ENCODE results near the gene CCDC120.
A peak's percentile ranks its signal among the peaks of the same experiment; 100 is the strongest.

CCDC120 gene

DNA sequence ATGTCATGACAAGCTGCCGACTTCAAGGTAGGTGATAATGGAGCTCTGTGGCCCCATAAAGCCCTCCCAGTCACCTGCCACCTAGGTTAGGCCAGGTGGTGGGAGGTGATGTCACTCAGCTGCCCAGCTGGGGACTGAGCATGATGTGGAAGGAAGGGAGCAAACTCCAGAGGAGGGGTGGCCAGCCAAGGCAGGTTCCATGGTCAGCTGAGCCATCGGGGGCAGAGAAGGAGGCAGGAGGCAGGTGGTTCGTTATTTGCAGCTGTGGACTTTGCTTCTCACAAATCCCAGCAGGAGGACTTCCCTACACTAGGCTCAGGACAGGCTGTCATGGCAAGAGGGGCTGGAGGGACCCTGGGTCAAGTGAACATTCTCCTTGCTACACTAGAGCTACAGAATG is 2.1 kb downstream of the CCDC120 start:
- Histone ChIP-seq H3K4me1 (ENCODE audit: control insufficient read depth in 1 of 2, insufficient read depth in 2 of 2, low read length in 2 of 2) (peaks cover 4 to 8% of the 10 kb centered on the region in 2 experiments), H3K27ac (ENCODE audit: low read depth, low read length) (no peak overlapping the region), H3K9ac (ENCODE audit: low read length) (no peak overlapping the region), H2BK120ac (ENCODE audit: insufficient read depth, low read length, poor library complexity) (no peak overlapping the region), H4K91ac (ENCODE audit: low read depth, low read length) (no peak overlapping the region), H3K9me3 (ENCODE audit: insufficient read depth, low read depth, low read length) (no peaks in the 10 kb centered on the region), H3K4me2 (ENCODE audit: low read length) (no peak overlapping the region), H2BK12ac (ENCODE audit: low read length) (no peak overlapping the region), H2AK5ac (ENCODE audit: low read length) (no peak overlapping the region), H2BK5ac (ENCODE audit: low read depth, low read length, poor library complexity) (no peak overlapping the region), H3K14ac (ENCODE audit: low read length) (no peak overlapping the region), H3K18ac (ENCODE audit: low read length) (no peak overlapping the region), H3K36me3 (ENCODE audit: control insufficient read depth in 1 of 2, insufficient read depth in 2 of 2, low read length in 2 of 2) (peaks cover 41 to 44% of the 10 kb centered on the region in 2 experiments), H4K12ac (ENCODE audit: low read depth, low read length) (no peak overlapping the region), H3K4ac (ENCODE audit: low read depth, low read length) (peak overlapping the region; percentile 35), H3K4me3 (ENCODE audit: low read depth, low read length) (no peak overlapping the region), H3K79me2 (ENCODE audit: control insufficient read depth, insufficient read depth, low read length, poor library complexity) (no peaks in the 10 kb centered on the region), H3K79me1 (ENCODE audit: low read length) (peaks cover 4% of the 10 kb centered on the region), H3K27me3 (ENCODE audit: insufficient read depth, low read length) (no peaks in the 10 kb centered on the region), H3K23ac (ENCODE audit: low read length) (no peak overlapping the region), H2AFZ (ENCODE audit: insufficient read depth, low read length, poor library complexity) (no peak overlapping the region), H4K8ac (ENCODE audit: low read depth, low read length) (no peak overlapping the region)
- no peak for DNase-seq
- no CpG with 5 or more reads among the region's 3 CpGs for WGBS (ENCODE audit: extremely low coverage, insufficient coverage, insufficient read length)

DNA sequence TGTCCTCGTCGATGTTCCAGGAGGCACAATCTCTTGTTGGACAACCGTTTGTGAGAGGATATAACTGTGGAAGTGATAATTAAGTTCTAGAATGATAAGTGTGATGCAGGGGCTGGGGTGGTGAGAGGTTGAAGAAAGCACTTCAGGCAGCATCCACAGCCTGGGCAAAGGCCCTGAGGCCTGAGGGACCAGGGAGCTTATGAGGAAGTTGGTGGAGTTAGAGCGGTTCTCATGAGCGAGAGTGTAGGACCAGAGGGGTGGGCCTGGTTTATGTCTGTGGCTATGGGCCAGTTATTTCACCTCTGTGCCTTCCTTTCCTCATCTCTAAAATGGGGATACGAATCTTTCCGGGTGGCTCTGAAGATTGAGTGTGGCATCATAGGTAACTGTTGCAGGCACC is 2.7 kb downstream of the CCDC120 start:
- H3K79me1 ChIP-seq (ENCODE audit: low read length), result peaks cover 4% of the 10 kb centered on the region
- no peak overlapping the region for H3K23ac ChIP-seq (ENCODE audit: low read length)
- H3K27ac ChIP-seq (ENCODE audit: low read depth, low read length), result no peak overlapping the region
- H3K79me2 ChIP-seq (ENCODE audit: control insufficient read depth, insufficient read depth, low read length, poor library complexity), result no peaks in the 10 kb centered on the region
- no peak overlapping the region for H4K8ac ChIP-seq (ENCODE audit: low read depth, low read length)
- no peak overlapping the region for H2BK5ac ChIP-seq (ENCODE audit: low read depth, low read length, poor library complexity)
- no peak overlapping the region for H4K91ac ChIP-seq (ENCODE audit: low read depth, low read length)
- H2AFZ ChIP-seq (ENCODE audit: insufficient read depth, low read length, poor library complexity), result no peak overlapping the region
- peaks cover 4 to 8% of the 10 kb centered on the region in 2 experiments for H3K4me1 ChIP-seq (ENCODE audit: control insufficient read depth in 1 of 2, insufficient read depth in 2 of 2, low read length in 2 of 2)
- no peaks in the 10 kb centered on the region for H3K9me3 ChIP-seq (ENCODE audit: insufficient read depth, low read depth, low read length)
- H3K27me3 ChIP-seq (ENCODE audit: insufficient read depth, low read length), result no peaks in the 10 kb centered on the region
- no peak overlapping the region for H3K14ac ChIP-seq (ENCODE audit: low read length)
- no peak overlapping the region for H3K4ac ChIP-seq (ENCODE audit: low read depth, low read length)
- no peak overlapping the region for H3K4me2 ChIP-seq (ENCODE audit: low read length)
- no peak overlapping the region for H2BK12ac ChIP-seq (ENCODE audit: low read length)
- H3K9ac ChIP-seq (ENCODE audit: low read length), result no peak overlapping the region
- H2AK5ac ChIP-seq (ENCODE audit: low read length), result no peak overlapping the region
- no peak overlapping the region for H4K12ac ChIP-seq (ENCODE audit: low read depth, low read length)
- H2BK120ac ChIP-seq (ENCODE audit: insufficient read depth, low read length, poor library complexity), result no peak overlapping the region
- no peak overlapping the region for H3K18ac ChIP-seq (ENCODE audit: low read length)
- DNase-seq, result no peak
- no CpG with 5 or more reads among the region's 7 CpGs for WGBS (ENCODE audit: extremely low coverage, insufficient coverage, insufficient read length)
- no peak overlapping the region for H3K4me3 ChIP-seq (ENCODE audit: low read depth, low read length)
- H3K36me3 ChIP-seq (ENCODE audit: control insufficient read depth in 1 of 2, insufficient read depth in 2 of 2, low read length in 2 of 2), result peaks cover 41 to 50% of the 10 kb centered on the region in 2 experiments

DNA sequence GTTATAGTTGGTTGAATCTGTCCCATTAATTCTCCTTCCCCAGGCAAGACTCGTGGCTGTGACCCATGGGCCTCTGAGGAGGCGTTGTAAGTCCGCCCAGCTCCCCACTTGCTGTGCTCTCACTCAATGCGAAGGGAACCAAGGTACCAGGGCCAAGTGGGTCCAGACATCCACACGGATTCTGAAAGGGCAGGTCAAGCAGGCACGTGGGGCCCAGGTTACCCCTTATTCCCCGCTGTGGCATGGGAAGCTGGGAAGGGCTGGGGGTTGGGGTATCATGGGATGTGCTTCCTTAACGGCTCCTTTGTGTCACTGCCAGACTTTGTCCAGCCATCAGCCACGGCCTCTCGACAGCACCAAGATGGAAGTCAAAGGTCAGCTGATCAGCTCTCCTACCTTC is 3.1 kb downstream of the CCDC120 start:
- no peak overlapping the region for H3K27ac ChIP-seq (ENCODE audit: low read depth, low read length)
- H3K4me2 ChIP-seq (ENCODE audit: low read length), result no peak overlapping the region
- no peak for DNase-seq
- no peak overlapping the region for H3K23ac ChIP-seq (ENCODE audit: low read length)
- H2BK120ac ChIP-seq (ENCODE audit: insufficient read depth, low read length, poor library complexity), result no peak overlapping the region
- H2AK5ac ChIP-seq (ENCODE audit: low read length), result no peak overlapping the region
- peaks cover 46 to 54% of the 10 kb centered on the region in 2 experiments for H3K36me3 ChIP-seq (ENCODE audit: control insufficient read depth in 1 of 2, insufficient read depth in 2 of 2, low read length in 2 of 2)
- H4K8ac ChIP-seq (ENCODE audit: low read depth, low read length), result no peak overlapping the region
- no peak overlapping the region for H4K91ac ChIP-seq (ENCODE audit: low read depth, low read length)
- peaks cover 4 to 8% of the 10 kb centered on the region in 2 experiments for H3K4me1 ChIP-seq (ENCODE audit: control insufficient read depth in 1 of 2, insufficient read depth in 2 of 2, low read length in 2 of 2)
- H3K4ac ChIP-seq (ENCODE audit: low read depth, low read length), result no peak overlapping the region
- peaks cover 4% of the 10 kb centered on the region for H3K79me1 ChIP-seq (ENCODE audit: low read length)
- H3K9me3 ChIP-seq (ENCODE audit: insufficient read depth, low read depth, low read length), result no peaks in the 10 kb centered on the region
- no peak overlapping the region for H2AFZ ChIP-seq (ENCODE audit: insufficient read depth, low read length, poor library complexity)
- H3K27me3 ChIP-seq (ENCODE audit: insufficient read depth, low read length), result no peaks in the 10 kb centered on the region
- H4K12ac ChIP-seq (ENCODE audit: low read depth, low read length), result no peak overlapping the region
- no peak overlapping the region for H3K9ac ChIP-seq (ENCODE audit: low read length)
- H3K18ac ChIP-seq (ENCODE audit: low read length), result peak overlapping the region; percentile 33
- H3K14ac ChIP-seq (ENCODE audit: low read length), result no peak overlapping the region
- no peak overlapping the region for H2BK5ac ChIP-seq (ENCODE audit: low read depth, low read length, poor library complexity)
- H3K4me3 ChIP-seq (ENCODE audit: low read depth, low read length), result no peak overlapping the region
- no peak overlapping the region for H2BK12ac ChIP-seq (ENCODE audit: low read length)
- no CpG with 5 or more reads among the region's 10 CpGs for WGBS (ENCODE audit: extremely low coverage, insufficient coverage, insufficient read length)
- no peaks in the 10 kb centered on the region for H3K79me2 ChIP-seq (ENCODE audit: control insufficient read depth, insufficient read depth, low read length, poor library complexity)

- H3K23ac ChIP-seq (ENCODE audit: low read length), result no peak overlapping the region
- no CpG with 5 or more reads among the region's 9 CpGs for WGBS (ENCODE audit: extremely low coverage, insufficient coverage, insufficient read length)
- no peak overlapping the region for H3K4me3 ChIP-seq (ENCODE audit: low read depth, low read length)
- H3K27me3 ChIP-seq (ENCODE audit: insufficient read depth, low read length), result no peaks in the 10 kb centered on the region
- no peak overlapping the region for H3K4ac ChIP-seq (ENCODE audit: low read depth, low read length)
- no peak overlapping the region for H3K18ac ChIP-seq (ENCODE audit: low read length)
- H3K4me1 ChIP-seq (ENCODE audit: control insufficient read depth in 1 of 2, insufficient read depth in 2 of 2, low read length in 2 of 2), result peaks cover 4% of the 10 kb centered on the region in 2 experiments
- no peak overlapping the region for H3K9ac ChIP-seq (ENCODE audit: low read length)
- no peak overlapping the region for H4K91ac ChIP-seq (ENCODE audit: low read depth, low read length)
- H2BK5ac ChIP-seq (ENCODE audit: low read depth, low read length, poor library complexity), result no peak overlapping the region
- peaks cover 4% of the 10 kb centered on the region for H3K79me1 ChIP-seq (ENCODE audit: low read length)
- no peak overlapping the region for H2BK12ac ChIP-seq (ENCODE audit: low read length)
- no peaks in the 10 kb centered on the region for H3K9me3 ChIP-seq (ENCODE audit: insufficient read depth, low read depth, low read length)
- H3K27ac ChIP-seq (ENCODE audit: low read depth, low read length), result no peak overlapping the region
- H4K8ac ChIP-seq (ENCODE audit: low read depth, low read length), result no peak overlapping the region
- no peak overlapping the region for H3K14ac ChIP-seq (ENCODE audit: low read length)
- no peaks in the 10 kb centered on the region for H3K79me2 ChIP-seq (ENCODE audit: control insufficient read depth, insufficient read depth, low read length, poor library complexity)
- H3K4me2 ChIP-seq (ENCODE audit: low read length), result no peak overlapping the region
- peaks cover 61 to 65% of the 10 kb centered on the region in 2 experiments for H3K36me3 ChIP-seq (ENCODE audit: control insufficient read depth in 1 of 2, insufficient read depth in 2 of 2, low read length in 2 of 2)
- no peak overlapping the region for H2BK120ac ChIP-seq (ENCODE audit: insufficient read depth, low read length, poor library complexity)
- H4K12ac ChIP-seq (ENCODE audit: low read depth, low read length), result no peak overlapping the region
- H2AK5ac ChIP-seq (ENCODE audit: low read length), result no peak overlapping the region
- DNase-seq, result no peak
- no peak overlapping the region for H2AFZ ChIP-seq (ENCODE audit: insufficient read depth, low read length, poor library complexity)
Measured at GRCh38 chrX:49063715-49064114, 4.9 kb downstream of the CCDC120 start.

All from trophoblast cell (in vitro differentiated cells and primary cell).